ENCODE results near the gene SIVA1.

SIVA1 gene

GRCh38 chr14:104751539-104752422, 1.2 kb upstream of the SIVA1 start:
- DNase-seq (ENCODE audit: low read depth in 2 of 2), result no peak

DNA sequence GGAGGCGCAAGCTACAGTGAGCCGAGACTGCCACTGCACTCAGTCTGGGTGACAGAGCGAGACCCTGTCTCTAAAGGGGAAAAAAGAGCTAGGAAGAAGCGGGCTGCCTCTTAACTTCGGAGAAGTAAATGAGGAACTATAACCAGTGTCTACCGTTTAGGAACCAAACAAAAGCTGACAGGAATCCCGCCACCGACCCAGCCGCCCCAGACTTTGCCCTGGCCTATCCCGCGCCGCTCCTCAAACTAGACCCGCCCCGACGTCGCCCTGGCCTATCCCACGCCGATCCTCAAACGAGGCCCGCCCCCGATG, 568 bp upstream of the SIVA1 start:
- DNase-seq (ENCODE audit: low read depth in 2 of 2), result no peak

DNA sequence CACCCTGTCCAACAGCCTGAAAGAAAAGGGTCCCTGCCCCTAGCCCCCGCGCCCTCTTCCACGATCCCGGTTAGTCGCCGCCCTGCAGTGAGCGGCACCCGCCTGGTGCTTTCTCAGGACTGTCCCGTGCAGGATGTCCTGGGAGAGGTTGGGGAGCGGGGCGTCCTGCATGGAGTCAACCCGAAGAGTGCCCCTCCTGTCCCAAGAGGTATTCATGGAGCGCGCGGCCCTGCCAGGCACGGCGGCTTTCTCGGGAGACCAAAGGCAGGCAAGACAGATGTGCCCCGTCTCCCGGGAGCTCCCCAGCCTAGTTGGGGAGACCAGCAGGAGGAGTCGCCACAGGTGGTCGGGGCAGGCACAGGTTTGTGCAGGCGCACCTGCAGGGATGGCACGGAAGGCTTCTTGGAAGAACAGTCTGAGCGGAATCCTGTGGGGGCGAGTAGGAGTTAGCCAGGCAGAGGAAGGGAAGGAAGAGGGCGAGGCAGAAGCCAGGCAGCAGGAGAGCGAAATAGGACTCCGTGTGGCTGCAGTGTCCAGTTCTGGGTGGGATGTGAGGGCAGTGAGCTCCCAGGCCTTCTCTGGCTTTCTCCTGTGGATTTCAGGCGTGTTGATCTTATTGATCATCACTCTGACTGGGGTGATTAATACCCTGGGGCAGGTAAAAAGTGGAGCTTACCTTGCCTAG, 723 bp downstream of the SIVA1 start:
- no peak for DNase-seq (ENCODE audit: low read depth in 2 of 2)

GRCh38 chr14:104754213-104754851, 1.4 kb downstream of the SIVA1 start:
- DNase-seq (ENCODE audit: low read depth in 2 of 2), result no peak

- DNase-seq (ENCODE audit: low read depth in 2 of 2), result no peak
These were observed 2.7 kb downstream of the SIVA1 start for GRCh38 chr14:104755621-104756020.

GRCh38 chr14:104756477-104757237, 3.7 kb downstream of the SIVA1 start:
- no peak for DNase-seq (ENCODE audit: low read depth in 2 of 2)

GRCh38 chr14:104757238-104757585, 4.3 kb downstream of the SIVA1 start:
- DNase-seq (ENCODE audit: low read depth in 2 of 2), result no peak

DNA sequence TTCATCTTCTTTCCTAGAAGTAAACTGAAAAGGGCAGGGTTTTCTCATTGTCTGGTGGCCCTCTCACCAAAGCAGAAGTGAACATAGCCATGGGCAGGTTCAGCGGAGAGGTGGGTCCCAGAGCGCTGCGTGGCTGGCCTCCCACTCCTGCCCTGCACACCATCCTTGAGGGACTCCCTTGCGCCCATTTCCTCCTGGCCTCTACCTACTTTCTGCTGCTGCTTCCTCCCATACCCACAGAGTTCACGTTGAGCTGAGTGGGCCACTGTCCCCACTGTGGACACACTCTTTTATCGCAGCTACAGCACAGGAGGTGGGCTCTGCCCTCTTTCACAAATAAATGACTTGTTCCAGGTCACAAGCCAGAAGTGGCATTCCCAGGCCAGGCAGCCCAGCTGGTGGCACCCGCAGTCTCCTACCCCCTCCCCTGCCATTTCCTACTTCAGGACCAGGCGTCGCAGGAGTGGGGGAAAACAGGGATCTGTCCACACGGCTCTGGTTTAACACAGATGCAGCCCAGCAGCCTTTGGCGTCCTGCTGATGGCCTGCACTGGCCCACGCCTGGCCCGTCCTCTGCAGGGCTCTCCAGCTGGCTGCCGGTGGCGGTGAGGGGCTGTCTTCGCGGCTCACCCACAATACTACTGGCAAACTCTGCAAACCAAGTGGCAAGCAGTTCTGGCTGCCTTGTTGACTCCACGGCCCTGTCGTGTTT, 4.9 kb downstream of the SIVA1 start:
- no peak for DNase-seq (ENCODE audit: low read depth in 2 of 2)

DNA sequence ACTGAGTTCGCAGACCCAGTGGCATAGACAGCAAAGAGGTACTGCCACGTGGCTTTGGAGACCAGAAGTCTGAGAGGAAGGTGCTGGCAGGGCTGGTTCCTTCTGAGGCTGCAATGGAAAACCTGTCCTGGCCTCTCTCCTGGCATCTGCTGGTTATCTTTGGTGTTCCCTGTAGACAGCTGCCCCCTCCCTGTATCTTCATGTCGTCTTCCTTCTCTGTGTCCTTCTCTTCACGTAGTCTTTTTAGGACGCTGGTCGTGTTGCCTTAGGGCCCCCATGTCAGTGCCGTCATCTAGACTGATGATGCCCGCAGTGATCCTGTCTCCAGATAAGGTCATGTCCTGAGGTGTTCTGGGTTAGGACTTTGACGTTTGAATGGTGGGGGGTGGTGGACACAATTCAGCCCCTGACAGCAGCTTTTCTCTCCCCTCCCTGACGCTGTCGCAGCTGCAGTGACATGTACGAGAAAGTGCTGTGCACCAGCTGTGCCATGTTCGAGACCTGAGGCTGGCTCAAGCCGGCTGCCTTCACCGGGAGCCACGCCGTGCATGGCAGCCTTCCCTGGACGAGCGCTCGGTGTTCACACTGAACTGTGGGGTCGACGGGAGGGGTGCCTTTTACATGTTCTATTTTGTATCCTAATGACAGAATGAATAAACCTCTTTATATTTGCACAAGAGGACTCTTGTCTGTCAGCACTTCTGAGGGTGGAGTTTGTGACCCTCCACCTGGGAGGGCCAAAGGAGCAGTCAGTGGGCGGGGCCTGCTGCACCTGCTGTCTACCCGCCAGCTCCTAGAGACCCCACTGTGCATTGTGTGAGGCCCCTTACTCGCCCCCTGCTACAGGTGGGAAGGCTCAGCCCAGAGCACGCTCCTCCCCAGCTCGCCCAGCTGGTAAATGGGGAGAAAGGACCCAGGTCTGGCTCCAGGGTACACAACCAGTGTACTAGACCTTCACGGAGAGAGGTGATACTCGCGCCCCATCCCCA, 6.3 kb downstream of the SIVA1 start:
- no peak for DNase-seq (ENCODE audit: low read depth in 2 of 2)

GRCh38 chr14:104765517-104765916, 12.6 kb downstream of the SIVA1 start:
- no peak for DNase-seq (ENCODE audit: low read depth in 2 of 2)

DNA sequence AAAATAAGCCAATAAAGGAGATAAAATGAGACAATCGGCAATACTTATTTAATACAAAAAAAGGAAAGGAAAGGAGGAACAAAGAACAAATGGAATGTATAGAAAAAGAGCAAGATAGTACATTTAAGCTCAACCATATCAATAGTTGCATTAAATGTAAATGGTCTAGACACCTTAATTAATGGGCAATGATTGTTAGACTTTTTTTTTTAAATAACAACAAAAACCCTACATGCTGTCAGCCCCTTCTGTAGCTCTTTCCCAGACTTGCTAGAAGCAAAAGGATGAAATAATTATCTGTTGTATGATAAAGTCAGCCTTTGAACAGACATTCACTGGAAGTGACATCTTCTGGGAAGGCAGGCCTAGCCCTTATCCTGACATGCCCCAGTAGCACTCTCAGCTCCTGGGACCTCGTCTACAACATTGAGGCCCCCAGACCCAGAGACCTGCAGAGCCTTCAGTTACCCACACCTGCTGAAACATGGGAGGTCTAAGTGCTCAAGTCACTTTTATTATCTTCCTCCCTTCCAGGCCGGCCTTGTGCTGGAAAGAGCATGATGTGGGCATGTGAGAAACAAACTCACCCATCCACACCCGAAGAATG, 13.4 kb downstream of the SIVA1 start:
- DNase-seq (ENCODE audit: low read depth in 2 of 2), result no peak

DNA sequence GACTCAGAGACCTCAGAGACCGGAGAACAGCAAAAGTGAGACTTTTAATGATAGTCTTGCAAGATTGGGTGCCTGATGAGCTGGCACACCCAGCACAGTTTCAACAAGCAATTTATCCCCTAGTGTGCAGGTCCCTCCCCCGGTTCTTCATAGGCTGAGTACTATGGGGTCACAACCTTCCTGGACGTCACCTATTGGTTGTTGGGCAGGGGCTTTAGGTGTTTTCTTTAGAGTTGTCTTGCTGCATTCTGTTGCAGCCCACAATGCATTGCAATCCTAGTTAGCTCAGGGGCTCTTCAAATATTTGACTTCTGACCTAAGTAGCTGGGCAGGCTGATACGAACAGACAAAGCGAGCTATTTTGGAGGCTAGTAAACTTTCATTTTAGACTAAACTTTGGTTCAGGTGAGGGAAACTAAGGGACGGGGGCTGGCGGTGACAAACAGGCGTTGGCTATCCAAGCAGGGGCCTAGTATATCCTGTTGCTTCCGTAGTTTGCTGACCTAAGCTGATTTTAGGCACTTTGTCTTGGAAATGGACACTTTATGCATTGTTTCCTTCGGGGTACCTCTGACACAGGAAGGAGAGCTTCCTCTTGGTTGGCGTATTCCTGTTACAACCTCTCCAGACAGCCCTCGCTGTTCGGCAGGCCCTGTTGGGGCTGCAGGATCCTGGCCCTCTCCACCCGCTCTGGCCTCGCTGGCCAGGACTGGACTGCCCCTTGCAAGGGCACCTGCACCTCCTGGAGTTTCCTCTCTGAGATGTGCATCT, 14.1 kb downstream of the SIVA1 start:
- no peak for DNase-seq (ENCODE audit: low read depth in 2 of 2)

DNA sequence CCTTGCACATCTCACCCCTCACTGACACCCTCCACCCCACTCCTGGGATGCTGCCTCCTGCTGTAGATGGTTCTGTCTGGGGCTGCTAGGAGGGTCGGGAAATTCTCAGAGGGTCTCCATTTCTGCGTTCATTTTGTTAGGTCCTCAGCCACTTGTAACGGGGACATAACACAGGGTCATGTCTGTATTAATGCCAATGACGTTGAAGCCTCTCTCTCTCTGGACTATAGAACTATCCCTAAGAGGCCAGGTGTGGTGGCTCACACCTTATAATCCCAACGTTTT, 14.6 kb downstream of the SIVA1 start:
- no peak for DNase-seq (ENCODE audit: low read depth in 2 of 2)

DNA sequence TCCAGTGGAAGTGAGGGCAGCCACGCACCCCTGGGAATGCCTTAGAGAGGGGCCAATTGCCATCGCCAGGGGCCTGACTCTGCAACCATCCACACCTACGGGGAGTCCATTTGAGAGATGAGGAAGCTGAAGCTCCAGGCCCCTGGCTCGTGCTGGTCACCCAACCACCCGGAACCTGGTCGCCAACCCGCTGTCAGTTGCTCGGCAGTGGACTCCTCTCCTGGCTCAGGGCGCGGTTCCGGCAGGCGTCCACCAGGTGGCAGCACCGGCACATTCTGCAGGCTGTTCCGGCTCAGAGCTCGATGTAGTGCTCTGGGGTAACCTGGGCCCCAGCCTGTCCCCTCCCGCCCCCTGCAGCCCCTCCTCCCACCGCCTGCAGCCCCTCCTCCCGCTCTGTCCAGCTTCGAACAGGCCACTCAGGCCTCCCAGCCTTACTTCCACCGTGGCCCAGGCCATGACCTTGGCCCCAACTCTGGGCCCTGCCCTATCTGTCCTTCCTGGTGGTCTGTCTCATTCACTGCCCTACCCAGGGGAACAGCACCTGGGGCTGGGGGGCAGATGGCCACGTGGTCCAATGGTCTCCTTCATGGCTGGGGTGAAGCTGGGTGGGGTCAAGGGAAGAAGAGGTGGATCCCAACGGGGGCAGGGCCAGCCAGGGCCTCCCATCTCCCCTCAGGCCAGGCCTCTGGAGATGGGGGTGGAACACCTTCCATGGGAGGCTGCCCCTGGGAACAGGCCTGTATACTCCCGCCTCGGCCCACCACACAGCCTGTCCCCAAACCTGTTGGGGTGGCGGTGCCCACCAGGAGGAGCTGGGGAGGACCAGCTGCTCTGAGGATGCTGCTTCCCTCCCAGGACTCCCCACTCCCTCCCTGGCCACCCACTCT, 15.7 kb downstream of the SIVA1 start:
- peak; percentile 87 to 93 for DNase-seq (ENCODE audit: low read depth in 2 of 2)

DNA sequence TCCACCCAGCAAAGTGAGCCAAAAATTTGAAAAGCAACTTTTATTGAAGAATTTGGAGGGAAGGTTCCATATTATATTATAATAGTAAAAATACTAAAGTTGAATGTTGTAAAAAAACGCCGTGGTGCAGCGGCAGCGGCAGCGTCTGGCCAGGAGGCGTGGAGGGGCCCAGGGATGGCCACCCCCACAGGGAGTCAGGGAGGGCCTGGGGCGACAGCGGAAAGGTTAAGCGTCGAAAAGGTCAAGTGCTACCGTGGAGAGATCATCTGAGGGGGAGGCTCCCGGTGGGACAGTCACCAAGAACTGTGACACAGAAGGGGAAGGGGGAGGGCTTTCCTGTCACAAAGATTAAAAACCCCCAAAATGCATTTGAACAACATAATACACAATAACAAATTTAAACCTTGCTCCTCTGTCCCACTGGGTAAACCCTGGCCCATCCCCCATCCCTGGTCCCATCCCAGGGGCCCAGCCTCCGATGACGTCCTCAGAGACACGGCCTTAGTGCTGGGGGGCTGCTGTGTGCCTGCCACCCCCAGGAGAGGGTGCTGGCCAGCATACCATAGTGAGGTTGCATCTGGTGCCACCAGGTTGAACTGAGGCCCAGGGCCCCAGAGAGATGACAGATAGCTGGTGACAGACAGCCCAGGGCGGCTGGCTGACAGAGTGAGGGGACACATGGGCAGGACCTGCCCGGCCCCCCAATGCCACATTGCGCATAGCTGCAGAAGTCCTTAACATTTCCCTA, 16.6 kb downstream of the SIVA1 start:
- DNase-seq (ENCODE audit: low read depth in 2 of 2), result no peak

DNA sequence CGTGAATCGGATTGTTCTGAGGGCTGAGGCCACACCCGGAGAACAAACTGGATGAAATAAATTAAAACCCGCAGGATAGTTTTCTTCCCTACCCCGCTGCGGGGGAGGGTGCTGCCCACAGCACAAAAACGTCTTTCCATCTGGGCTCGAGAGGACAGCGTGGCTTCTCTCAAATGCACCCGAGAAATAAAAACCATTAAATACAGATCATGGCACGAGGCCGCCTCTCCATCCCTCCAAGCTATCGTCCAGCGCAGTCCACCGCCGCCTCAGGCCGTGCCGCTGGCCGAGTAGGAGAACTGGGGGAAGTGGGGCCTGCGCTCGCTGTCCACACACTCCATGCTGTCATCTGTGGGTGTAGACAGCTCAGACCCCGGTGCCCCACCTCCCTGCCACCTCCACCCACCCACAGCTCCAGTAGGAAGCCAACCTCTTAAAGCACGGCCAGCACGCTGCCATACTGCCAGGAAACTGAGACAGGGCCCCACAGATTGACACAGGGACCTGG, 17.2 kb downstream of the SIVA1 start:
- no peak for DNase-seq (ENCODE audit: low read depth in 2 of 2)

GRCh38 chr14:104770851-104771272, 17.9 kb downstream of the SIVA1 start:
- DNase-seq (ENCODE audit: low read depth in 2 of 2), result no peak

All from stimulated activated CD8-positive, alpha-beta memory T cell treated with anti-CD3 and anti-CD28 coated beads, Interleukin-7, amount 100 ng/mL, for 1 hour (primary cell).